ENCODE data around the gene ABCC8.
"Not testable (repeated sequence)": the region's sequence is repeated elsewhere in the genome, so short reads cannot be mapped to it uniquely, and the experiment has no call there.

The ABCC8 gene

DNA sequence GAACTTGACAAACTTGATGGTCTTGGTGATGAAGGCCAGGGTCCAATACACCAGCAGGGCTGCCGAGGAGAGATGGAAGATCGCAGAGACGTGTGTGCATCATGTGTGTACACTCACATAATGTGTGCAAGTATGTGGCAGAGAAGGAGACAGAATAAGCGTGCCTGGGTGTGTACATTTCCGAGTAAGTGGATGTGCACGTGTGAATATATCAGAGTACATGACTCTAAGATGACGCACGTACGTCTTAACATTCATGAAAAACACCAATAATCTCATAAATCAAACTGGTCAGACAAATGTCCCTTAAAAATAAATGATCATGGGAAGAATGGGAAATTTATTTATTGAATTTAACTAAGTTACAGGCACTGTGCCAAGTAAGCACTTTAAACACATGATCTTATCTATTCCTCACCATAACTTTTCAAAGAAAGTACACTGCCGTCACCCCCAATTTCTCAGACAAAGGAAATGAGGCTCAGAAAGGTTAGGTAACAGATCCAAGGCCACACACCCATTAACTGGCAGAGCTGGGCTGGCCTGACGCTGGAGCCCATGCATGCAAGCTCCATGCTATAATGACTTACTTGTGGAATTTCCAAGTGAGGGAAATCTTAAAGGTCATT is 13.0 kb downstream of the ABCC8 start:
- no peak for DNase-seq

DNA sequence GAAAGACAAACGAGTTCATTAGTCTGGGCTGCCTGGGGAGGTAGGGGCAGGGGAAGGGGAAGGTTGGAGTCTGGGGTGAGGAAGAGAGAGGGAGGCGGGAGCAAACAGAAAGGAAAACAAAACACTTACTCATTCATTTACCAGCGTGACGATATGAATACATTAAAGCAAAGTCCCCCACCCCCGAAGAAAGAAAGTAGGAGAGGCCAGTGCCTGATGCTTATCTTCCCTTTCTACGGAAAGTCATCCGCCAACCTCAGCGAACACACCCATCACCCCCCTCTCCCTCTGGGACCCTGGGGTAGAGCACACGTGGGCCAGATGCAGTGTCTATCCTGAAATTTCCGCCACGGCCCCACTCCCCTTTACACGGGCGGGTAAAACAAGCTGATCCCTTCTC is 13.7 kb downstream of the ABCC8 start:
- DNase-seq, result no peak

DNA sequence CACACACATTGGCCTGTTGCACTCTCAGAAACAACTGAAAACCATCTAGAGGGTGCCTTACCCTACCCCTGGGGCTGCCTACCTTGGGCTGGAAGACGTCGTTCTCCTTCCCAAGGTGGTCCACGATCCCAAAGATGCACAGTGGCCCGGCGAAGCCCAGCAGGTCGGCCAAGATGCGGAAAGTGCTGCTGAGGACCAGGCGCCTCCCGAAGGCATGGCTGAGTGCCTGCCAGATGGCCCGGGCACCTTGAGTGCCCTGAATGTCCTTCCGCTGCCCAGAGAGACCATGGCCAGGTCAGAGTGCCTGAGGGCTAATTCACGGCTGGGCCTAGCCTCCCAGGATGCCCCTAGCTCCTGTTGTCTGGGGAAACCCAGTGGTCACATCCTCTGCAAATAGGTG is 16.2 kb downstream of the ABCC8 start:
- no peak for DNase-seq

DNA sequence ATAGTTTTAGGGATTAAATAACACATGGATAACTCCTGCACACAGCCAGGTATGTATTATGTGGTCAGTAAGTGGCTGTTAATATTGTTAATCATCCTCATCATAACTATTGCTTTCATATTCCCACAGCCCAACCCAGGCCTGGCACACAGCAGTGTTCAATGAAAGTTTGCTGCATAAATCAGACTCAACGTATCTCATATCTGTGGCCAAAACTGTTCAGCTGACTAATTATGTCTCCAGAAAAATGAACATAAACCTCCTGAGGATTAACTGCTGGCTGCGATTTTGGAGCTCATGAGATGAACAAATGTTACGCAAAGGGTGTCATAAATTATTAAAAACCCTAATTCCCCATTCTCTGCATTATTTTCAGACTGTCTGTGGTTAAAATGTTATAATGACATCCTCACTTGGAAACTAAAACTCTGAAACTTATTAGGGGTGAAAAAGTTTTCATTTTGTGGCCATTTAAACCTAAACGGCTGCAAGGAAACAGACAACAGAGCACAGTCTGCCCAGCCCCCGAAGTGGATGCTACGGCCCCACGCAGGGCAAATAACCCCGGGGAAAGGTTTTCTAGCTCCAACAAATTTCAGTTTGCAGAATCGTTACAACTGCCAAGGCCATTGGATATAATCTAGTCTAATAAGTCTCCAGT is 17.3 kb downstream of the ABCC8 start:
- no peak for DNase-seq

DNA sequence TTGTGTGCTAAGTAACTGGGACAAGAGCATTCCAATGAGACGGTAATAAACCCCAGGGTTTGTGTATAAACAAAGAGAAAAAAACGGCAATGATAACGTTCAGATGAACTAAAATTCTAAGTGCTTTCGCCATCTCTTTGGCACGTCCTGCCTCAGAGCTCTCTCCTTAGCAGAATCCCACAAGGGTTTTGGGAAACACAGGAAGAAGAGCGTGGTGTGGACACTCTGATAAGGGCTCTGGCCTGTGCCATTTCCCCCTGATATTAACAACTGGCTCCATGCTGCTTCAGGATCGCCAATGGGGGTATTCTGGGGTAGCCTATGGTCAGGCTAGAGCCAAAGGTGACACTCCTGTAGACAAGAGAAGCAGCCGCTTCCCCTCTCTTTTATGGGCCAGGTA is 18.4 kb downstream of the ABCC8 start:
- DNase-seq, result no peak

DNA sequence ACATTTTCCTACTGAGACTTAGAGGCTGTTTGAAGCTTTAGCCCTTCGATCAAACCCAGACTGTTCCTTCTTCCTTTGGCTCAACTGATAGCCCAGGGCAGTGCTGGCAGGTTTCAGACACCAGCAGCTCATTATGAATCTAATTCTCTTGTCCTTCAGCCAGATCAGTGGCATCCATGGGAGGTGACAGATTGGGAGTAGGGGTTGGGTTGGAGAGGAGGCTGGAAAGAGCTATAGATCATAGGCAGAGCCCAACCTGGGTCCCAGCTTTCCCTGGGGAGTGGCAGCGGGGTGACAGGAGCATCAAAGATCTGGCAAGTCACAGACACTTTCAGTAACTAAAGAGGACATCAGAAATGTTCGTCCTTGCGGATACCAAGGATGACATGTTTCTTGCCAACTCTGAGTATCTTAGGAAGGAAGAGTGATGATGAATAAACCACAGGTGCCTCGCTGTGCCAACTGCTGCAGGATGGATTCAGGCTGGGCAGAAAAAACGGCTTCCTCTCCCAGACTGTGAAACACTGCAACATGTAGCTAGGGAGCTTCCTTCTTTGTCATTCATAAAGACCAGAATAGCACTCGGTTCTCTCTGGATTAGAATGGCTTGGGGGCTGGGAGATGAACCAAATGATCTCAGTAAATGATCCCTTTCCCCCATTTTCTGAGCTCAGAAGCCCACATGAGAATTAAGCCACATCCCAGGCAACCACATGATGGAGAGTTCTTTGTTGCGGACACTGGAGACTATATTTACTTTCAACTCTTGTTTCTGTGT is 19.1 kb downstream of the ABCC8 start:
- DNase-seq, result no peak

DNA sequence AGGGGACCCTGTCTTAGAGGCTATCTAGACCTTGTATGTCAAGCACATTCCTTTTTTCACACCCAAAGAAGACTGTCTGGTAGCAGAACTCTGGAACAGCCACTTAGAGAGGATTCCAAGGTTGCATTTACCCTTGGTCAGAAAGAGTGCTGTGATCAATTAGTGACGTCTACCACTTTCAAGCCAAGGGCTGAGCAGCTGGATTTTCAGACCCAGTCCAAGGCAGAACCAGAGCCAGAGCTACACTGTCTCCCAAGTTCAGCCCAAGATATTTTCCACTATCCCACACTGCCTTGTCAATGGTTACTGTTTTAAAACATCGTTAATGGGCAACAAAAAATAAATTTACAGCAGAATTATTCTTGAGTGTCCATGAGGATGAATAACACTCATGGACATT is 24.0 kb downstream of the ABCC8 start:
- DNase-seq, result no peak

DNA sequence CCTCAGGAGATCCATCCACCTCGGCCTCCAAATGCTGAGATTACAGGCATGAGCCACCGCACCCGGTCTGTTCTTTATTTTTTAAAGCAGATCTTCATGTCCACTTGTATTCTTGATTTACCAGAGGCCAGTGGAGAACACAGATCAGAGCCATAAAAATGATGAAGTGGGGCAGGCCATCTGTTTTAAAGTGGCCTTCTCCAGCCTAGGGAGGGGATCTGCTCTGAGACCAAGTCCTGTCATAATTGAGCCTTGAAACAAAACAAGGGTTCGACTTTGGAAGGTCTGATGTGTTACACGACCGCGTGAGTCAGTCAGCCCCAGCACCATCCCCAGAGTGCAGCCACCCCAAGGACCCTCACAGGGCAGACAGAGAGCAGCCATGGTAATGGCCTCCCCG is 27.5 kb downstream of the ABCC8 start:
- no peak for DNase-seq

DNA sequence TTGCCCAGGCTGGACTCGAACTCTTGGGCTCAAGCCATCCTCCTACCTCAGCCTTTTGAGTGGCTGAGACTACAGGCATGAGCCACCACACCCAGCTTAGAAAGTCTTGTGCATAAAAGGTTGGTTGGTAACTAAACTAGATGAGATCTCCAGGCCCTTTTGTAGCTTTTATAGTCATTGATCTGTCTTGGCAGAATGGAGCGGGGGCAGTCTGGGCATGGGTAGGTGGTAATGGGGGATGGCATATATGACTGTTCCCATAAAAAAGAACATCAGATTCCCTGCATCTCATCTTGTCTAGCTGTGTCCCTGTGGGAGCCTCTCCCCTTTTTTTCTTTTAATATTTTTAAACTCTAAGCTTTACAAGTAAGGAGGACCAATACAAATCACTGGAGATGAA is 30.2 kb downstream of the ABCC8 start:
- DNase-seq, result no peak

DNA sequence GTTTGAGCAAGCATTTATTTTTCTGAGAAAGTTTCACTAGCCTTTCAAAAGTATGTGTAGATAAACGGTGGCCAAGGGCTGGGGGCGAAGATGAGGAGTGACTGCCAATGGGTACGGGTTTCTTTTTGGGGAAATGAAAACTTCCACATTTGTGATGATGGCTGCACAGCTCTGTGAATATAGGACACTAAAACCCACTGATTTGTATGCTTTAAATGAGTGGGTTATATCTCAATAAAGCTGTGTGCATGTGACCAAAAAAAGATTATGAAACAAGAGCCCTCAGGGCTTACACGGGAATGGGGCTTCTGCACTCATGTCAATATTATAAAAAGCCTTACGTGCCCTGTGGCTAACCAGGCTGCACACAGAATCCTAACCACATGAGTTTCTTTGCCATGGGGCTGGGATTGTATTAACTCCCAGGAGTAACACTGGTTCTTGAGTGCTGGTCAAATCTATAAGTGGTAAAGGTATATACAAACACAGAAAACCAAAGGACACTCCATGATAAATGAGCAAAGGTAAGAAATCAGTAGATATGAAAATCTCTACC is 31.3 kb downstream of the ABCC8 start:
- no peak for DNase-seq

DNA sequence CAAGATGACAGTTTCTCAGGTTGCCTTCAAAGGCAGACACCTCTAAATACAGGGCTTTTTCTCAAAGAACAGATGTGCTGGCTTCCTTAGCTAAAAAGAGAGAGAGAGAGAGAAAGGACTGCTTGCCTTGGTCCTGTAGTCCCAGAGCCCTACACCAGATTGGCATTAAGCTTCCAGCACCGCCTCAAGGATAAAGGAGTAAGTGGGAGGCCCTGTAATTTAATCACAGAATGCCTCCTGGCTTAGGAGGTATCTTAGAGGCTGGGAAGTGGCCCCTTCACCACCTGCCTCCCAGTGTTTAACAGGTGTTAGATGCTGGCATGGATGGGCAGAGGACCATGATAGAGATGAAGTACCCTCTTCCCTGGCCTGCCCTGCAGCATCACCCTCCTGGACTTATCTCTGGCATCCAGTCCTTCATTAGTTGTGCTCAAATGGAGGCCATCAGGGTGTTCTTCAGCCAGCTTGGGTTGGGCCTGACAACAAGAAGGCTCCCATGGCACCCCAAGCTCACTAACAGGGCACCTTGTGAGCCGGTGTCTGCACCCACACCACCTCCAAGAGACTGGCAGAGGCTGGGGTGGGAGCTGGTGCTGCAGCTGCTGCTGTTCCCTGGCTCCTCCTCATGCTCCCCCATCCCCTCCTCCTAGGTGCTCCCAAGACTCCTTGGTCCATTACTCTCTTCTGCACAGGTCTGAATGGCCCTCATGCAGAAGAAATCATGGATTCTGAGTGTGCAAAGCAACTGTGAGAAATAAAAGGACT is 32.5 kb downstream of the ABCC8 start:
- no peak for DNase-seq

DNA sequence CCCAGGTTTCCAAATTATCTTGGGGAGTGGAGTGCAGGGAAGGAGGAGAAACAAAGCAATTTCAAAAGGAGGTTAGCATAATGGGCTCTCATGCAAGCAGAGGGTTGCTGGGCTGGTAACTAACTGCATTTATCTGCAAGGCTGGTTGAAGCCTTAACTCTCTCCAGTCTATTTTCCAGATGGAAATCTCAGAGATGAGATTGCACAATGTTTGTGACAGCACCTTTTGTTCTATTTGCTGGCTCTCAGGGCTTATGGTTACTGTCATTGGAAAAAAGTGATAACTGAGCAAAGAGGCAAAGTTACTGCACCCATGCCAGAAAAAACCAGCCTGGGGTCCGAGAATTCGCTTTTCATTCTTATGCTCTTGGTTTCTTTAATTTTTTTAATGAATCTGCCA is 33.2 kb downstream of the ABCC8 start:
- no peak for DNase-seq

DNA sequence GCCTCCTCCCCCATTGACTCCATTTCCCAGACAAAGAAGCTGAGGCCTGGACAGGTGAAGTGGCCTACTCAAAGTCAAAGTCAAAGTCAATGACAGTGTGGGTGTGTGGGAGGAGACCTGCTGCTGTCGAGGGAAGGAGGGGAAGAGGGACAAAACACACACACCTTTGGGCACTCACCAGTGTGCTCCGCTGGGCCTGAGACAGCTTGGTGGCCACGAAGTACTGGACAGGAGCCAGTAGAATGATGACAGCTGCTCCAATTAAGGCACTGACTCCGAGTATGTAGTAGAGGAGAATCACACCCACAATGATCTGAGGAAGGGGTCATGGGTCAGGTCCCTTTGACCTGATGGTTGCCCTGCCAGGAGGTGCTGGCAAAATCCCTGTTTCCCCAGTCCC is 33.6 kb downstream of the ABCC8 start:
- DNase-seq, result no peak

DNA sequence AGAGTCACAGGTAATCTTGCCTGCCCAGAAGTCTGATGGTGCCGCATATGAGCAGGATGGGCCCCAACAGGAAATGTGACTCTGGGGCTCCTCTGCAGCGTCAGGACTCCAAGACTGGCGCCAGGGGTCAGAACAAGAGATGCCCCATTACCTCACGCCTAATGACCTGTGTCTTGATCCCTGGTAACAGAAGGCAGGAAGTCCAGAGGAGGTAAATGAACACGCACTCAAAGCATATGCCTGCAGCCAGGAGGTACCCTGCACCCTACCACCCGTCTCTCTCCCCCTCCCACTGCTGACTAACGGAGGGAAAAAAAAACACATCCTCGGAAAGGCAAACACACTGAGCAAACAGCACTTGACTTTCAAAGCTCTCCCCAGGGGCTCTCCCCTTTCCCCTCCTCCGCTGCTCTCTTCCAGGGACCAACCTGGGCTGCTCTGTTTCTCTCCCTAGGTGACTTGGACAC is 37.3 kb downstream of the ABCC8 start:
- no peak for DNase-seq

DNA sequence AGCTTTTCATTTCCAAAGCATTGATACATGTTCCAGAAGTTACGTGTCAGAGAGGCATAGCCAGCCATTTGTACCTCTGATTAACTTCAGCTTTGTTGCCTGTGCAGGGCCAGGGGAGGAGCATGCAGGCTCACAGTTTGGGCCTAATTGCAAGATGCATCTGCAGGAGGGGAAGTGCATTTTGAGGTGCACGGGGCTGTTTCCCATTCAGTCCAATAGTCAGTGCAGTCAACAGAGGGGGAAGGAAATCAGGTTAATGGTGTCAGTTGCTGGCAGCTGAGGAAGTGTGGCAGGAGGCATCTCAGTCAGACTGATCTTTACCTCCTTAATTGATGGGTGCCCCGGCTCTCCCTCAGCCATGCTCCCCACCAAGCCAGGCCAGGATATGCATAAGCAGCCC is 39.3 kb downstream of the ABCC8 start:
- DNase-seq, result no peak

DNA sequence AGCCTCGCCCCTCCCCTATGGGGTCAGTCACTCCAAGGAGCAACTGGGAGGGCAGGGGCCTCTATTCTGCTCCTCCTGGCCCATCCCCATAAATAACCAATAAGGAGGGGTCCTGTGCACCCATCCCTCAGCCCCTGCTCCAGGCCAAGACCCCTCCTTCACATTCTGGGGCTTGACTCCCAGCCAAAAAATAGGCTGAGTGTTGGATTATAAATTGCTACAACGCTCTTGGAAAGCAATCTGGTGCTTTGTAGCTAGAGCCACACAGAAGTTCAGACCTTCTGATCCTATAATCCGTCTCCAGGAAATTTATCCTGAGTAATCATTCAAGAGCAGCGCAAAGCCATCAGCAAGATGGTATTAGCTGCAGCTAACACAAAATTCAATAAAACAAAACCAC is 42.5 kb downstream of the ABCC8 start:
- DNase-seq, result no peak

DNA sequence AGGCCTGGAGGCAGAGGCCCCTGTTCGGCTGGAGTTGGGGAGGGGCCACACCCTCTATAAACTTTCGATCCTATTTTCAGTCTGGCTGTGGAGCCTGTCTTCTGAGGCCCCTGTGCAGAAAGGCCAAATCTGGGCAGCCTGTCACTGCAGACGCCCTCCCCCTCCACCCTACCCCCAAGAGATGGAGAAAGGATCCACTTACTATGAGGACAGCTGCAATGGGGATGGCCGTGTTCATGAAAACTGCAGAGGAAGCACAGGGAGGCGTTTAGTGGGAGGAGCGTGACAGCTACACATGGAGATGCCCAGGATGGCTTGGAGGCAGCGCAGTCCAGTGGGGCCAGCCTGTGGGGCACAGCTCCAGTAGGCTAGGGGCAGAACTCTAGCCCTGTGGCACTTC is 44.6 kb downstream of the ABCC8 start:
- DNase-seq, result no peak

DNA sequence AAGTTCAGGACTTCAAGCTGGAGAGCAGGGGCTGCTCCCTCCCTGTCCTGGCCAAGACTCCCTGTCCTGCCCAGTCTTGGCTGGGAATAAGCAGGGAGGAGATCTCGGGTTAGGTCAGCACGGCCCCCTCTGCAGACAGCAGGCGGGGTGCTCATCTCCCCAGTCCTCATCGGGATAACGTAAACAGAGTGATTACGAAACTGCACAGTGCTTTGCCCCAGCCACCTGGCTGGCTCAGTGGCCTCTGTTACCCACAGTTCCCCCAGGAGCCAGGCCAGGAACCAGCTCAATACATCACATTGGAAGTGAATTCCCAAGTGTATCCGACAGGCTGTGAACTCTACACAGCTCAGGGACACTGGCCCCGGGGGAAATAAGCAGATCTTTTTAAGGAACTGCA is 45.5 kb downstream of the ABCC8 start:
- no peak for DNase-seq

DNA sequence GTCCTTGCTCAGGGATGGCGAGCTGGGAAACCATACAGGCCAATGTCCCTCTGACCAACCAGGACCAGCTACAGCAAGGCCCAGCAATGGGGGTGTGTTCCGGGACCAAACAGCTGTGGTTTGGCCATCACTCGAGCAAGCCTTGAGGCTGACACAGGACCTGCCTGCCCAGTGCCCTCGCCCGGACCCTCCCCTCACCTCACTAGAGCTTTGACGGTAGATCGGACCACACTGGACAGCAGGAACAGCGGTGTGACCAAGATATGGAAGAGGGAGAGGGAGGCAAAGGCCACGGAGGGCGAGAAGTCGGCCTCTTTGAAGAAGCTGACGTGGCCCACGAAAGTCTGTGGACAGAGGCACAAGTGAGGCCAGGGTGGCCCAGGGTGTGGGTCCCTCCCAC is 46.0 kb downstream of the ABCC8 start:
- DNase-seq, result no peak

DNA sequence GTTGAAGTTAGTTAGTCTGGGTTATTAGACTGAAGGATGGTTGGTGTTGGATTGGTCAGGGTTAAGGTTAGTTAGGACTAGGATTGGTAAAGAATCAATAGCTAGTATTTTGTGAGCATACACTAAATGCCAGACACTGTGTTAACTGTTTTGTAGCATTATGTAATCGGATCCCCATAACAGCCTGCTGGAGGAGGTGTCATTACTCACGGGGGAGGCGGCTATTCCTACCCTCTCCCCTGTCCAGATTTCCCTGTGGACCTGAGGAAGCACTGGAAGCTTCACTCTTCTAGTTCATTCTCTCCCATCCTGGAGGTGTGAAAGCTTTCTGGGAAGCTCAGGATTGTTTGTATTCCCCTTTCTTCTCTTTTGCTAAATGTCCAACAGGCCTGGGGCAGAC is 47.7 kb downstream of the ABCC8 start:
- no peak for DNase-seq

DNA sequence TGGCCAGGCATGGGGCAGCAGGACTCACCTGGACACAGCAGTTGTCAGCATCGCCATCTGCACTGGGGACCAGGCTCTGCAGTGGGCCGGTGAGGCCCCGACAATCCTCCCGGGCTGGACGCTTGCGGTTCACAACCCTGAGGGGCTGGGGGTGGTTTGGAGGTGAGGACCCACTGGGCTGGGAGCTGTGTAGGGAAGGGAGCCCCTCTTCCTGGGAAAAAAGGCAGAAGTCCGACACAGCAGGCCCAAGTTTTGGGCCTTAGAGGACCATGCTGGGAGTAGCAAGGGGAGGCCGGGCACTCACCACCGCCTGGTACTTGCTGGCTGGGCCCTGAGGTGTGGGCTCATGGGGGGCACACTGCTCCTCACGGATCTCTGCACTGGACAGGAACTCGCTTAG is 48.4 kb downstream of the ABCC8 start:
- no peak for DNase-seq

DNA sequence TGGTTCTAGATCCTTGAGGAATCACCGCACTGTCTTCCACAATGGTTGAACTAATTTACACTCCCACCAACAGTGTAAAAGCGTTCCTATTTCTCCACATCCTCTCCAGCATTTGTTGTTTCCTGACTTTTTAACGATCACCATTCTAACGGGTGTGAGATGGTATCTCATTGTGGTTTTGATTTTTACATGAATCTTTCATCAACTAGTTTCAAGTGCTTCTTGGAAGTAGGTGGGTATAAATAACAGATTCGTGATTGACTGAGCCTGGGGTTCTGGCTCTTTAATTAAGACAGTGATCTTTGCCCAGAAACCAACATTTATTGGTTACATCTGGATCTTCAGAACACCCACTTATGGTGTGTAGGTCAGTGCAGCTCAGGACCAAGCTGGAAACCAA is 50.4 kb downstream of the ABCC8 start:
- DNase-seq, result not testable (repeated sequence)

Data from inflammatory macrophage treated with lipopolysaccharide for 4 hours (primary cell).